Thyroid gland (tissue), 4 donors: ENCODE measurements around the gene DFFB. TPM values are rescaled to one million over a fixed set of nuclear protein-coding genes. Genes with fewer than 3 reads are reported as not detected.

Source experiments
- DNase-seq, 2 donors: peaks; one replicate each; pipeline ENCODE4 v3.0.0-alpha.2; 2019
- H3K27ac ChIP-seq, 3 donors: fragments of 200-600 bp; sonication (generic); 1 replicate in 2 of 3; 2 replicates in 1 of 3; pipeline ENCODE4 v1.5.1; 2016 to 2019; ENCODE audit warnings: mild to moderate bottlenecking in 1 of 3, moderate library complexity in 1 of 3
- H3K27me3 ChIP-seq: fragments of 200-600 bp; sonication (generic); one replicate; pipeline ENCODE4 v1.5.1; 2019
- H3K36me3 ChIP-seq, 2 donors: fragments of 200-600 bp; sonication (generic); one replicate each; pipeline ENCODE4 v1.5.1; 2016 to 2019
- H3K4me1 ChIP-seq, 2 donors: fragments of 200-600 bp; sonication (generic); one replicate each; pipeline ENCODE4 v1.5.1; 2017 to 2019
- H3K4me3 ChIP-seq, 3 donors: fragments of 200-600 bp; sonication (generic); replicated peaks in 1 of 3; 1 replicate in 2 of 3; 2 replicates in 1 of 3; pipeline ENCODE4 v1.5.1; 2016; ENCODE audit warnings: mild to moderate bottlenecking in 1 of 3
- H3K9me3 ChIP-seq: fragments of 200-600 bp; sonication (generic); one replicate; pipeline ENCODE4 v1.5.1; 2017
- POLR2A ChIP-seq, 2 donors: fragments of 450-650 bp; IDR thresholded peaks; one replicate each; pipeline ENCODE4 v1.6.1; 2017; ENCODE audit warnings: antibody characterized with exemption in 2 of 2, mild to moderate bottlenecking in 2 of 2, moderate library complexity in 1 of 2
- WGBS, 2 donors: methylation state at CpG; one replicate each; pipeline ENCODE4 v1.1.5; 2017; 5-methylcytosine and 5-hydroxymethylcytosine counted together
- intact Hi-C: fragments of 100-400 bp; cut with DNase I; formaldehyde crosslinking; loops from one replicate; pipeline ENCODE4 v1.15.1; 2023
- total RNA-seq, 4 donors: library from RNA; depleted of rRNA; stranded (reverse); fragments of >200 nt; gene quantifications; one replicate each; pipeline ENCODE4 v1.2.3, GENCODE V29; 2016
- TF ChIP-seq, protein P1 (sequence below), 6 experiments: fragments of 200-600 bp in 3 of 6; fragments of 450-650 bp in 3 of 6; sonication (generic) in 3 of 6; IDR thresholded peaks; one replicate each; pipeline ENCODE4 v1.5.1; 2016 to 2019; ENCODE audit warnings: antibody characterized with exemption in 6 of 6, mild to moderate bottlenecking in 2 of 6, inconsistent platforms in 1 of 6, moderate library complexity in 1 of 6

DFFB gene
- total RNA-seq, 4 donors from 2014 or later: 5.1 to 8.6 (median 6.8) TPM

DNA sequence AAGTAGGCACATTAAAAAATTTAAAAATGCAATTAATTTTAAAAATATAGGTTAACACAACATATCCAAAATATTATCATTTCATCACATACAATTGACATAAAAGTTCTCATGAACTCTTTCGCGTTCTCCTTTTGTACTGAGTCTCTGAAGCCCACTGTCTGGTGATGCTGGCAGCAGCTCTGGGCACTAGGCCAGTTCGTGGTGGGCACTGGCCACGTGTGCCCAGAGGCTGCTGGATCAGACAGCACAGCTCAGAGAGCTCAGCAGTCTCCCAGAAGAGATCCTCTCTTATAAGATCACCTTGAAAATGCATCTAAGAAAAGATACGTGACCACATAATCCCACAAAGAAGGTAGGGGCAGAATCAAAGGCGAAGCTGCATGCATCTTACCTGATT lies 10.2 kb upstream of the DFFB start:
- intact Hi-C loops: no loop called here
- peaks cover 28 to 48% of the 10 kb centered on the region in 2 donors for H3K36me3 ChIP-seq
- no peaks in the 10 kb centered on the region for H3K4me1 ChIP-seq
- no peaks in the 10 kb centered on the region for H3K9me3 ChIP-seq
- DNase-seq: no peak
- H3K27me3 ChIP-seq: no peaks in the 10 kb centered on the region
- no peak for TF ChIP-seq POLR2A (IDR thresholded peaks at IDR 0.05)
- TF ChIP-seq, protein P1, sequence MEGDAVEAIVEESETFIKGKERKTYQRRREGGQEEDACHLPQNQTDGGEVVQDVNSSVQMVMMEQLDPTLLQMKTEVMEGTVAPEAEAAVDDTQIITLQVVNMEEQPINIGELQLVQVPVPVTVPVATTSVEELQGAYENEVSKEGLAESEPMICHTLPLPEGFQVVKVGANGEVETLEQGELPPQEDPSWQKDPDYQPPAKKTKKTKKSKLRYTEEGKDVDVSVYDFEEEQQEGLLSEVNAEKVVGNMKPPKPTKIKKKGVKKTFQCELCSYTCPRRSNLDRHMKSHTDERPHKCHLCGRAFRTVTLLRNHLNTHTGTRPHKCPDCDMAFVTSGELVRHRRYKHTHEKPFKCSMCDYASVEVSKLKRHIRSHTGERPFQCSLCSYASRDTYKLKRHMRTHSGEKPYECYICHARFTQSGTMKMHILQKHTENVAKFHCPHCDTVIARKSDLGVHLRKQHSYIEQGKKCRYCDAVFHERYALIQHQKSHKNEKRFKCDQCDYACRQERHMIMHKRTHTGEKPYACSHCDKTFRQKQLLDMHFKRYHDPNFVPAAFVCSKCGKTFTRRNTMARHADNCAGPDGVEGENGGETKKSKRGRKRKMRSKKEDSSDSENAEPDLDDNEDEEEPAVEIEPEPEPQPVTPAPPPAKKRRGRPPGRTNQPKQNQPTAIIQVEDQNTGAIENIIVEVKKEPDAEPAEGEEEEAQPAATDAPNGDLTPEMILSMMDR (IDR thresholded peaks at IDR 0.05): no peak
- H3K4me3 ChIP-seq: no peak overlapping the region
- 83 to 91% methylated on average over 6 of the region's 6 CpGs for WGBS, 2 donors
- H3K27ac ChIP-seq: no peak overlapping the region

DNA sequence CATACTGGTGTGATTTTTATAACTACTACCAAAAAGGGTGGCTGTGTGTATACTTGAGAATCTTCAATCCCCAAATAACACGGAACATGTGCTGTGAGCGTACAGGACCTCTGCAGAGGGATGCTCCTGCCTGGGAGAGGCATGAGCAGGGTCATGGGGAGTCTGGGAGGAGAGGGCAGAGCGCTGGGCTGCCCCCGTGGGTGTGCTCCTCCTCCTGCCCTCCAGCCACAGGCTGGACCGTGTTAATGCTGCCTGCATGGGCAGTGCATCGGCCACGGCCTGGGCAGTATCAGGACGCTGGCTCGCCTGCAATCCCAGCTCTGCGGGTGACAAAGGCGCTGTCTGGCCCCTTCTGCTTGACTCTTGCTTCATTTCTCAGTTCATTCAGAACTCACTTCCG lies 6.4 kb upstream of the DFFB start:
- TF ChIP-seq, protein P1 (IDR thresholded peaks at IDR 0.05): no peak
- TF ChIP-seq POLR2A (IDR thresholded peaks at IDR 0.05): no peak
- Histone ChIP-seq H3K4me3 (no peak overlapping the region), H3K9me3 (no peaks in the 10 kb centered on the region), H3K36me3 (peaks cover 16 to 25% of the 10 kb centered on the region in 2 donors), H3K27me3 (no peaks in the 10 kb centered on the region), H3K4me1 (peaks cover 2 to 6% of the 10 kb centered on the region in 2 donors), H3K27ac (no peak overlapping the region)
- 84 to 88% methylated on average over 9 to 12 of the region's 12 CpGs for WGBS, 2 donors
- intact Hi-C loops: no loop called here
- no peak for DNase-seq

DNA sequence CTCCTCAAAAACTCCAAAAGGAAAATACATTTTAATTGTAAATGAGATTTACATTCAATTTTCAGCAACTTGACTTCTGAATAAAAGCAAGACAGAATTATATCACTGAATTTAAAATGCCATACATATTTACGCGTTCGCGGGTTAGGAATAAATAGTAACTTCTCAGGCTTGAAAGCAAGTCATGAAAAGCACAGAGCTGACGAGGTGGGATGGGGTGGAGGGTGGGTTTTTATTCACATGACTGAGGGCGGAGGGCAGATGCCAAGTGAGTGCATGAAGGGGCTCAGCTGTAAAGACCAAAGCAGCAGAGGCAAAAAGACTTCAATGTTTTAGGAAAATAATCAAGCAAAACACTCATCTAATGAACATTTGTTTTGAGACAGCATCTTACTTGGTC lies 6.0 kb upstream of the DFFB start:
- Histone ChIP-seq H3K9me3 (no peaks in the 10 kb centered on the region), H3K4me3 (no peak overlapping the region), H3K27ac (no peak overlapping the region), H3K36me3 (peaks cover 16 to 25% of the 10 kb centered on the region in 2 donors), H3K4me1 (peaks cover 6 to 11% of the 10 kb centered on the region in 2 donors), H3K27me3 (no peaks in the 10 kb centered on the region)
- no peak for TF ChIP-seq POLR2A (IDR thresholded peaks at IDR 0.05)
- TF ChIP-seq, protein P1 (IDR thresholded peaks at IDR 0.05): no peak
- no peak for DNase-seq
- 97% methylated on average over 6 of the region's 6 CpGs for WGBS, 2 donors
- intact Hi-C loops: no loop called here

DNA sequence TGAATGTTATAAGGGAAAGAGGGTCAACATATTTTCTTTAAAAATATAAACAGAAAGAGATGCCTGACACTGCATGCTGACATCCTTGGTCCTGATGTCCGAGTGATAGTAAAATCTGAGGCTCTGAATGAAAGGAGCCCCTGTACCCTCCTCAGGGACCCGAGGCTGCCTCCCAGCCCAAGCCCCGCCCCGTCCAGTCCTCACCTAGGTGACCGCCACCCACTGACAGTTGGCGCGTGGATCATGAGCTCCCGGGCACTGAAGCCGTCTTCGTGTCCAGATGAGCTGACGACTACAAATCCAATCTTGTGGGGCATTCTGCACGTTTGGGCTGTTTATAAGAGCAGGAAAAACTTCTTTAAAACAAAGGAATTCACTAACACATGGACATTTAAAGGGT lies 5.2 kb upstream of the DFFB start:
- intact Hi-C loops: no loop called here
- H3K36me3 ChIP-seq: peaks cover 16 to 22% of the 10 kb centered on the region in 2 donors
- TF ChIP-seq POLR2A (IDR thresholded peaks at IDR 0.05): no peak
- TF ChIP-seq, protein P1 (IDR thresholded peaks at IDR 0.05): no peak

DNA sequence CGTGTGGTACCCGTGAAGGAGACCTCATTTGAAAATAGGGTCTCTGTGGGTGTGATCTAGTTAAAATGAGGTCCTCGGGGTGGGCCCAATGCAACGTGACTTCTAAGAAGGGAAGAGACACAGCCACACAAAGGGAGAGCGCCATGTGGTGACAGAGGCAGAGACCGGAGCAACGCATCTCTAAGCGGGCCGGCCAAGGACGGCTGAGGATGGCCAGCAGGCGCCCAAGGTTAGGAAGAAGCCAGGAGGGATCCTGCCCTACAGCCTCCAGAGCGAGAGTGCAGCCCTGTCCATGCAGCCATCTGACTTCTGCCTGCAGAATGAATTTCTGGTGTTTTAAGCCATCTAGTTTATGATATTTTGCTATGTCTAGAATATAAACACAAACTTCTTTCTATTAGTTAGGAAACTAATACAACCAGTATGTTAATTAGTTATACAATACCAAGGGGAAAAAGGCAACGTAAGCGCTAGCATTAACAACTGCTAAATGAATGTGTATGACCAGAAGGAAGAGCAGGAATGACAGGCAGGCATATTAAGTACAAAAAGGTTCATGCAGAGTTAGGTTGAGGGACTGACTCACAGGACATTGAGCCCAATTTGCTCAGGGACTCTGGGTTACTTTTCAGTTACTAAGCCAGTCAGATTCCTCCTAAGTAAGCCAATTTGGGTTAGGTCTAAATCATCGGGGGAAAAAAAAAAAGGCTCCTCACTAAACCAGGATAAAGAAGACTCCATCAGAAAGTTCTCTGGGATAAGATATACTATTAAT lies 4.4 kb upstream of the DFFB start:
- no peaks in the 10 kb centered on the region for H3K9me3 ChIP-seq
- H3K4me1 ChIP-seq: peaks cover 9 to 13% of the 10 kb centered on the region in 2 donors
- intact Hi-C loops: no loop called here
- no peak overlapping the region for H3K4me3 ChIP-seq
- no peaks in the 10 kb centered on the region for H3K27me3 ChIP-seq
- no peak for DNase-seq
- H3K27ac ChIP-seq: no peak overlapping the region
- peaks cover 16 to 19% of the 10 kb centered on the region in 2 donors for H3K36me3 ChIP-seq
- TF ChIP-seq, protein P1 (IDR thresholded peaks at IDR 0.05): no peak
- no peak for TF ChIP-seq POLR2A (IDR thresholded peaks at IDR 0.05)
- 80 to 85% methylated on average over 15 of the region's 15 CpGs for WGBS, 2 donors

More for the DNA sequence above, 5.2 kb upstream of the DFFB start:
- Histone ChIP-seq H3K4me3 (no peak overlapping the region), H3K4me1 (peaks cover 6 to 11% of the 10 kb centered on the region in 2 donors), H3K27me3 (no peaks in the 10 kb centered on the region), H3K9me3 (no peaks in the 10 kb centered on the region), H3K27ac (no peak overlapping the region)
- WGBS, 2 donors: 86 to 88% methylated on average over 11 to 12 of the region's 12 CpGs
- no peak for DNase-seq
